Measurements from ENCODE around the gene CPXM2.

The CPXM2 gene

GRCh38 chr10:123904834-123905409 lies 13.3 kb upstream of the CPXM2 start:
- DNase-seq (ENCODE audit: low read depth in 2 of 2), result no peak

GRCh38 chr10:123903621-123904020 lies 12.0 kb upstream of the CPXM2 start:
- DNase-seq (ENCODE audit: low read depth in 2 of 2), result no peak

- no peak for DNase-seq (ENCODE audit: low read depth in 2 of 2)
These were observed 10.0 kb upstream of the CPXM2 start for GRCh38 chr10:123901621-123902020.

GRCh38 chr10:123897146-123897545 lies 5.5 kb upstream of the CPXM2 start:
- no peak for DNase-seq (ENCODE audit: low read depth in 2 of 2)

- DNase-seq (ENCODE audit: low read depth in 2 of 2), result no peak
These were observed 4.8 kb upstream of the CPXM2 start for GRCh38 chr10:123896246-123896927.

- DNase-seq (ENCODE audit: low read depth in 2 of 2), result no peak
These were observed 2.0 kb upstream of the CPXM2 start for GRCh38 chr10:123893651-123894050.

- no peak for DNase-seq (ENCODE audit: low read depth in 2 of 2)
These were observed 857 bp downstream of the CPXM2 start for GRCh38 chr10:123890756-123891143.

GRCh38 chr10:123890226-123890625 lies 1.4 kb downstream of the CPXM2 start:
- DNase-seq (ENCODE audit: low read depth in 2 of 2), result peak; percentile 37 to 52

GRCh38 chr10:123889821-123890220 lies 1.8 kb downstream of the CPXM2 start:
- DNase-seq (ENCODE audit: low read depth in 2 of 2), result no peak

- DNase-seq (ENCODE audit: low read depth in 2 of 2), result no peak
These were observed 2.9 kb downstream of the CPXM2 start for GRCh38 chr10:123888751-123889150.

- no peak for DNase-seq (ENCODE audit: low read depth in 2 of 2)
These were observed 3.4 kb downstream of the CPXM2 start for GRCh38 chr10:123888256-123888655.

- no peak for DNase-seq (ENCODE audit: low read depth in 2 of 2)
These were observed 5.3 kb downstream of the CPXM2 start for GRCh38 chr10:123886292-123886691.

GRCh38 chr10:123885406-123886170 lies 6.0 kb downstream of the CPXM2 start:
- no peak for DNase-seq (ENCODE audit: low read depth in 2 of 2)

- no peak for DNase-seq (ENCODE audit: low read depth in 2 of 2)
These were observed 6.7 kb downstream of the CPXM2 start for GRCh38 chr10:123884907-123885381.

- no peak for DNase-seq (ENCODE audit: low read depth in 2 of 2)
These were observed 7.2 kb downstream of the CPXM2 start for GRCh38 chr10:123884351-123884906.

- no peak for DNase-seq (ENCODE audit: low read depth in 2 of 2)
These were observed 7.8 kb downstream of the CPXM2 start for GRCh38 chr10:123883673-123884320.

GRCh38 chr10:123882681-123883445 lies 8.7 kb downstream of the CPXM2 start:
- no peak for DNase-seq (ENCODE audit: low read depth in 2 of 2)

- DNase-seq (ENCODE audit: low read depth in 2 of 2), result no peak
These were observed 9.4 kb downstream of the CPXM2 start for GRCh38 chr10:123882177-123882576.

GRCh38 chr10:123879606-123880257 lies 11.9 kb downstream of the CPXM2 start:
- DNase-seq (ENCODE audit: low read depth in 2 of 2), result no peak

- DNase-seq (ENCODE audit: low read depth in 2 of 2), result no peak
These were observed 12.8 kb downstream of the CPXM2 start for GRCh38 chr10:123878666-123879303.

Measured in fibroblast of skin of left quadriceps (primary cell).